Brain pericyte (primary cell): ENCODE data around the gene LRIG3.
"Not testable (repeated sequence)": the region's sequence is repeated elsewhere in the genome, so short reads cannot be mapped to it uniquely, and the experiment has no call there.

Experiments
- DNase-seq: peaks from one replicate; pipeline ENCODE4 v3.0.0-alpha.2; 2012; ENCODE audit warnings: low read depth, low spot score

Gene LRIG3

GRCh38 chr12:58906917-58907316, 13.4 kb downstream of the LRIG3 start:
- no peak for DNase-seq

- DNase-seq, result no peak
Measured at GRCh38 chr12:58905422-58905821, 14.9 kb downstream of the LRIG3 start.

GRCh38 chr12:58902726-58903125, 17.6 kb downstream of the LRIG3 start:
- not testable (repeated sequence) for DNase-seq

- no peak for DNase-seq
Measured at GRCh38 chr12:58901664-58902063, 18.6 kb downstream of the LRIG3 start.

GRCh38 chr12:58897969-58898368, 22.3 kb downstream of the LRIG3 start:
- DNase-seq, result no peak

GRCh38 chr12:58896278-58896677, 24.0 kb downstream of the LRIG3 start:
- no peak for DNase-seq

- no peak for DNase-seq
Measured at GRCh38 chr12:58895053-58895452, 25.3 kb downstream of the LRIG3 start.

- no peak for DNase-seq
Measured at GRCh38 chr12:58894040-58894439, 26.3 kb downstream of the LRIG3 start.

- no peak for DNase-seq
Measured at GRCh38 chr12:58893495-58893894, 26.8 kb downstream of the LRIG3 start.

- DNase-seq, result no peak
Measured at GRCh38 chr12:58889557-58889956, 30.7 kb downstream of the LRIG3 start.

GRCh38 chr12:58888131-58888783, 32.0 kb downstream of the LRIG3 start:
- DNase-seq, result peak; percentile 55

GRCh38 chr12:58887068-58887467, 33.2 kb downstream of the LRIG3 start:
- no peak for DNase-seq

- no peak for DNase-seq
Measured at GRCh38 chr12:58886474-58886873, 33.8 kb downstream of the LRIG3 start.

- DNase-seq, result no peak
Measured at GRCh38 chr12:58884916-58885315, 35.4 kb downstream of the LRIG3 start.

- DNase-seq, result no peak
Measured at GRCh38 chr12:58883576-58884334, 36.5 kb downstream of the LRIG3 start.

GRCh38 chr12:58882826-58883225, 37.5 kb downstream of the LRIG3 start:
- DNase-seq, result no peak

- DNase-seq, result no peak
Measured at GRCh38 chr12:58881816-58882215, 38.5 kb downstream of the LRIG3 start.

GRCh38 chr12:58880639-58881038, 39.7 kb downstream of the LRIG3 start:
- DNase-seq, result no peak

- peak; percentile 97 for DNase-seq
Measured at GRCh38 chr12:58877243-58877743, 43.0 kb downstream of the LRIG3 start.

GRCh38 chr12:58873496-58873895, 46.8 kb downstream of the LRIG3 start:
- no peak for DNase-seq

GRCh38 chr12:58871556-58871955, 48.7 kb downstream of the LRIG3 start:
- DNase-seq, result no peak

- DNase-seq, result no peak
Measured at GRCh38 chr12:58870595-58870994, 49.7 kb downstream of the LRIG3 start.

GRCh38 chr12:58860788-58861240, 59.5 kb downstream of the LRIG3 start:
- no peak for DNase-seq
